MM.1S (cell line): ENCODE results near the gene JMJD6.
"Not testable (repeated sequence)": the region's sequence is repeated elsewhere in the genome, so short reads cannot be mapped to it uniquely, and the experiment has no call there.

Source experiments
- DNase-seq: peaks from one replicate; pipeline ENCODE4 v3.0.0-alpha.2; 2015
- H2AFZ ChIP-seq: fragments of 300-600 bp; sonication (generic); 2 replicates; pipeline ENCODE4 v1.6.0; 2016; ENCODE audit warnings: antibody characterized with exemption, low read length
- H3F3A ChIP-seq: fragments of 300-600 bp; sonication (generic); 2 replicates; pipeline ENCODE4 v1.6.1; 2016; ENCODE audit warnings: mild to moderate bottlenecking, antibody characterized with exemption, low read length, moderate library complexity, mixed read lengths; ENCODE audit not compliant: insufficient read depth
- H3K27ac ChIP-seq: fragments of 300-600 bp; sonication (generic); 2 replicates; pipeline ENCODE4 v1.5.1; 2016; ENCODE audit warnings: mild to moderate bottlenecking, low read length
- H3K27me3 ChIP-seq: fragments of 300-600 bp; sonication (generic); replicated peaks from 2 replicates; pipeline ENCODE4 v1.6.0; 2016; ENCODE audit warnings: low read length; ENCODE audit not compliant: insufficient read depth
- H3K36me3 ChIP-seq: fragments of 300-600 bp; sonication (generic); replicated peaks from 2 replicates; pipeline ENCODE4 v1.6.1; 2016; ENCODE audit warnings: mild to moderate bottlenecking, low read length, mixed read lengths; ENCODE audit not compliant: insufficient read depth
- H3K4me1 ChIP-seq: fragments of 300-600 bp; sonication (generic); 2 replicates; pipeline ENCODE4 v1.6.1; 2016; ENCODE audit warnings: low read length, mixed read lengths
- H3K4me2 ChIP-seq: fragments of 300-600 bp; sonication (generic); 2 replicates; pipeline ENCODE4 v1.6.0; 2016; ENCODE audit warnings: low read depth, low read length
- H3K4me3 ChIP-seq: fragments of 300-600 bp; sonication (generic); 2 replicates; pipeline ENCODE4 v1.5.1; 2016; ENCODE audit warnings: low read length, mixed read lengths
- H3K79me2 ChIP-seq: fragments of 300-600 bp; sonication (generic); 2 replicates; pipeline ENCODE4 v1.6.1; 2016; ENCODE audit warnings: mixed run types, low read length, mixed read lengths
- H3K9ac ChIP-seq: fragments of 300-600 bp; sonication (generic); 2 replicates; pipeline ENCODE4 v1.6.1; 2016; ENCODE audit warnings: low read length, mixed read lengths
- H3K9me2 ChIP-seq: fragments of 300-600 bp; sonication (generic); replicated peaks from 2 replicates; pipeline ENCODE4 v1.6.1; 2016; ENCODE audit warnings: mild to moderate bottlenecking, low read length, mixed read lengths; ENCODE audit not compliant: insufficient read depth
- H3K9me3 ChIP-seq: fragments of 300-600 bp; sonication (generic); replicated peaks from 2 replicates; pipeline ENCODE4 v1.6.1; 2016; ENCODE audit warnings: mild to moderate bottlenecking, low read length, mixed read lengths; ENCODE audit not compliant: insufficient read depth
- H4K20me1 ChIP-seq: fragments of 300-600 bp; sonication (generic); 2 replicates; pipeline ENCODE4 v1.6.1; 2016; ENCODE audit warnings: mild to moderate bottlenecking, low read length, moderate library complexity, mixed read lengths; ENCODE audit not compliant: insufficient read depth
- CTCF ChIP-seq: fragments of 300-600 bp; sonication (generic); IDR thresholded peaks from 2 replicates; pipeline ENCODE4 v1.5.1; 2016; ENCODE audit warnings: antibody characterized with exemption, low read length, mixed read lengths
- EZH2 ChIP-seq: fragments of 300-600 bp; sonication (generic); optimal IDR thresholded peaks from 2 replicates; pipeline ENCODE3; 2017; ENCODE audit warnings: low read depth, mild to moderate bottlenecking, antibody characterized with exemption, low read length, mixed read lengths
- EZH2phosphoT487 ChIP-seq: fragments of 300-600 bp; sonication (generic); IDR thresholded peaks from 2 replicates; pipeline ENCODE4 v1.6.1; 2018; ENCODE audit warnings: antibody characterized with exemption, low read length

JMJD6 gene

GRCh38 chr17:76742958-76743357, 16.6 kb upstream of the JMJD6 start:
- Histone ChIP-seq H3K36me3 (no peaks in the 10 kb centered on the region), H3K27ac (no peak overlapping the region)
- no peak for DNase-seq

GRCh38 chr17:76740329-76741118, 14.1 kb upstream of the JMJD6 start:
- no peaks in the 10 kb centered on the region for H3K9me3 ChIP-seq
- no peak overlapping the region for H3K4me2 ChIP-seq
- H3K79me2 ChIP-seq, result peaks cover 35% of the 10 kb centered on the region
- peaks cover 12% of the 10 kb centered on the region for H3F3A ChIP-seq
- no peak for DNase-seq
- no peak overlapping the region for H3K4me3 ChIP-seq
- H3K4me1 ChIP-seq, result peaks cover 11% of the 10 kb centered on the region
- H4K20me1 ChIP-seq, result peaks cover 6% of the 10 kb centered on the region
- no peak overlapping the region for H3K9ac ChIP-seq
- peaks cover 8% of the 10 kb centered on the region for H3K36me3 ChIP-seq
- H2AFZ ChIP-seq, result no peak overlapping the region
- no peak overlapping the region for H3K27ac ChIP-seq
- TF ChIP-seq CTCF, result no peak
- TF ChIP-seq EZH2phosphoT487, result no peak
- no peak for TF ChIP-seq EZH2
- H3K27me3 ChIP-seq, result no peaks in the 10 kb centered on the region
- H3K9me2 ChIP-seq, result no peaks in the 10 kb centered on the region

More at GRCh38 chr17:76742958-76743357, 16.6 kb upstream of the JMJD6 start:
- H4K20me1 ChIP-seq, result no peaks in the 10 kb centered on the region
- H3K79me2 ChIP-seq, result peaks cover 17% of the 10 kb centered on the region
- no peaks in the 10 kb centered on the region for H3K9me3 ChIP-seq
- TF ChIP-seq CTCF, result no peak
- TF ChIP-seq EZH2, result no peak
- no peak for TF ChIP-seq EZH2phosphoT487
- no peak overlapping the region for H3K4me2 ChIP-seq
- no peak overlapping the region for H3K4me3 ChIP-seq
- H3K9ac ChIP-seq, result no peak overlapping the region
- H2AFZ ChIP-seq, result no peak overlapping the region
- H3K9me2 ChIP-seq, result no peaks in the 10 kb centered on the region
- peaks cover 11% of the 10 kb centered on the region for H3K4me1 ChIP-seq
- H3K27me3 ChIP-seq, result no peaks in the 10 kb centered on the region
- H3F3A ChIP-seq, result no peaks in the 10 kb centered on the region

GRCh38 chr17:76739568-76740115, 13.2 kb upstream of the JMJD6 start:
- H3K27ac ChIP-seq, H2AFZ ChIP-seq, H3K27me3 ChIP-seq, DNase-seq, H3K4me3 ChIP-seq, H3K9ac ChIP-seq, H3K9me2 ChIP-seq, H3K9me3 ChIP-seq: not testable (repeated sequence)
- H4K20me1 ChIP-seq, result peaks cover 15% of the 10 kb centered on the region
- H3K36me3 ChIP-seq, result peaks cover 16% of the 10 kb centered on the region
- H3F3A ChIP-seq, result peaks cover 21% of the 10 kb centered on the region
- peak overlapping the region; percentile 75; the same call in 1 of the 2 replicates for H3K4me2 ChIP-seq
- H3K79me2 ChIP-seq, result peaks cover 44% of the 10 kb centered on the region
- peaks cover 12% of the 10 kb centered on the region for H3K4me1 ChIP-seq

- H2AFZ ChIP-seq, result peak overlapping the region; percentile 26; the same call in 1 of the 2 replicates
- no peaks in the 10 kb centered on the region for H3K9me3 ChIP-seq
- no peaks in the 10 kb centered on the region for H3K9me2 ChIP-seq
- peak overlapping the region; percentile 75 for H3K4me2 ChIP-seq
- H3K79me2 ChIP-seq, result peaks cover 55% of the 10 kb centered on the region
- H3K27me3 ChIP-seq, result no peaks in the 10 kb centered on the region
- H4K20me1 ChIP-seq, result peaks cover 27% of the 10 kb centered on the region
- TF ChIP-seq CTCF, result no peak
- no peak for TF ChIP-seq EZH2phosphoT487
- no peak for TF ChIP-seq EZH2
- H3K4me3 ChIP-seq, result peak overlapping the region; percentile 78
- peaks cover 19% of the 10 kb centered on the region for H3K4me1 ChIP-seq
- H3F3A ChIP-seq, result peaks cover 33% of the 10 kb centered on the region
- peak overlapping the region; percentile 92; the same call in 1 of the 2 replicates for H3K27ac ChIP-seq
- DNase-seq, result no peak
- peaks cover 28% of the 10 kb centered on the region for H3K36me3 ChIP-seq
- peak overlapping the region; percentile 94 for H3K9ac ChIP-seq
Measured at GRCh38 chr17:76738468-76738850, 12.1 kb upstream of the JMJD6 start.
